Vagina (tissue), 2 donors: ENCODE data around the gene SLC16A2. TPM values are rescaled to one million over a fixed set of nuclear protein-coding genes. Genes with fewer than 3 reads are reported as not detected.

ENCODE experiments used
- DNase-seq, 2 donors: peaks; one replicate each; pipeline ENCODE4 v3.0.0-alpha.2; 2017; ENCODE audit errors: extremely low spot score in 2 of 2
- H3K27ac ChIP-seq: fragments of 200-600 bp; sonication (generic); one replicate; pipeline ENCODE4 v1.5.1; 2019
- H3K27me3 ChIP-seq: fragments of 200-600 bp; sonication (generic); one replicate; pipeline ENCODE4 v1.5.1; 2019
- H3K36me3 ChIP-seq, 2 donors: fragments of 200-600 bp; sonication (generic); one replicate each; pipeline ENCODE4 v1.5.1; 2017 to 2019
- H3K4me1 ChIP-seq: fragments of 200-600 bp; sonication (generic); one replicate; pipeline ENCODE4 v1.5.1; 2019
- H3K4me3 ChIP-seq, 2 donors: fragments of 200-600 bp; sonication (generic); 1 replicate in 1 of 2; 2 replicates in 1 of 2; pipeline ENCODE4 v1.5.1; 2016 to 2019
- H3K9me3 ChIP-seq: fragments of 200-600 bp; sonication (generic); one replicate; pipeline ENCODE4 v1.5.1; 2019
- POLR2A ChIP-seq, 2 donors: fragments of 450-650 bp; IDR thresholded peaks; one replicate each; pipeline ENCODE4 v1.6.1; 2017; ENCODE audit warnings: antibody characterized with exemption in 2 of 2, mild to moderate bottlenecking in 2 of 2, moderate library complexity in 2 of 2
- POLR2AphosphoS5 ChIP-seq, 2 donors: sonication (generic); formaldehyde crosslinking; IDR thresholded peaks; one replicate each; pipeline ENCODE4 v1.9.0; 2017; ENCODE audit warnings: antibody characterized with exemption in 2 of 2, mild to moderate bottlenecking in 2 of 2, low read depth in 1 of 2; ENCODE audit not compliant: insufficient read depth in 1 of 2
- intact Hi-C: fragments of 100-400 bp; cut with DNase I; formaldehyde crosslinking; loops from one replicate; pipeline ENCODE4 v1.15.1; 2023
- total RNA-seq: library from RNA; depleted of rRNA; stranded (reverse); fragments of >200 nt; gene quantifications from one replicate; pipeline ENCODE4 v1.2.3, GENCODE V29; 2016
- TF ChIP-seq, protein P1 (sequence below), 3 experiments: fragments of 450-650 bp in 2 of 3; fragments of 200-600 bp in 1 of 3; sonication (generic) in 1 of 3; IDR thresholded peaks; one replicate each; pipeline ENCODE4 v1.5.1; 2017 to 2019; ENCODE audit warnings: antibody characterized with exemption in 3 of 3, mild to moderate bottlenecking in 2 of 3, moderate library complexity in 2 of 3

The SLC16A2 gene
- total RNA-seq, 1 donor from 2014 or later: 6.9 TPM

GRCh38 chrX:74546984-74547383 is 125.7 kb downstream of the SLC16A2 start:
- DNase-seq: peak in 1 of 2 donors; percentile 82
- H3K27me3 ChIP-seq: no peaks in the 10 kb centered on the region
- H3K4me1 ChIP-seq: no peaks in the 10 kb centered on the region
- H3K36me3 ChIP-seq: no peaks in the 10 kb centered on the region
- no peak for TF ChIP-seq POLR2A (IDR thresholded peaks at IDR 0.05)
- TF ChIP-seq, protein P1, sequence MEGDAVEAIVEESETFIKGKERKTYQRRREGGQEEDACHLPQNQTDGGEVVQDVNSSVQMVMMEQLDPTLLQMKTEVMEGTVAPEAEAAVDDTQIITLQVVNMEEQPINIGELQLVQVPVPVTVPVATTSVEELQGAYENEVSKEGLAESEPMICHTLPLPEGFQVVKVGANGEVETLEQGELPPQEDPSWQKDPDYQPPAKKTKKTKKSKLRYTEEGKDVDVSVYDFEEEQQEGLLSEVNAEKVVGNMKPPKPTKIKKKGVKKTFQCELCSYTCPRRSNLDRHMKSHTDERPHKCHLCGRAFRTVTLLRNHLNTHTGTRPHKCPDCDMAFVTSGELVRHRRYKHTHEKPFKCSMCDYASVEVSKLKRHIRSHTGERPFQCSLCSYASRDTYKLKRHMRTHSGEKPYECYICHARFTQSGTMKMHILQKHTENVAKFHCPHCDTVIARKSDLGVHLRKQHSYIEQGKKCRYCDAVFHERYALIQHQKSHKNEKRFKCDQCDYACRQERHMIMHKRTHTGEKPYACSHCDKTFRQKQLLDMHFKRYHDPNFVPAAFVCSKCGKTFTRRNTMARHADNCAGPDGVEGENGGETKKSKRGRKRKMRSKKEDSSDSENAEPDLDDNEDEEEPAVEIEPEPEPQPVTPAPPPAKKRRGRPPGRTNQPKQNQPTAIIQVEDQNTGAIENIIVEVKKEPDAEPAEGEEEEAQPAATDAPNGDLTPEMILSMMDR (IDR thresholded peaks at IDR 0.05): no peak
- TF ChIP-seq POLR2AphosphoS5 (IDR thresholded peaks at IDR 0.05; ENCODE audit: insufficient read depth in 1 of 2, low read depth in 1 of 2): no peak
- H3K4me3 ChIP-seq: no peak overlapping the region
- no peaks in the 10 kb centered on the region for H3K9me3 ChIP-seq
- no peak overlapping the region for H3K27ac ChIP-seq
- intact Hi-C loops: no loop called here

- DNase-seq: peak in 1 of 2 donors; percentile 94
- Histone ChIP-seq H3K27me3 (no peaks in the 10 kb centered on the region), H3K27ac (no peak overlapping the region), H3K36me3 (no peaks in the 10 kb centered on the region), H3K9me3 (no peaks in the 10 kb centered on the region), H3K4me3 (peak overlapping the region in 1 of 2 donors; percentile 18), H3K4me1 (no peaks in the 10 kb centered on the region)
- TF ChIP-seq POLR2A (IDR thresholded peaks at IDR 0.05) (no peak), POLR2AphosphoS5 (IDR thresholded peaks at IDR 0.05; ENCODE audit: insufficient read depth in 1 of 2, low read depth in 1 of 2) (peak in 1 of 2 donors; percentile 14)
- TF ChIP-seq, protein P1 (IDR thresholded peaks at IDR 0.05): peak; percentile 93 to 100 (median 99)
- intact Hi-C loops: no loop called here
These were observed 129.1 kb downstream of the SLC16A2 start for GRCh38 chrX:74550295-74550802.

DNA sequence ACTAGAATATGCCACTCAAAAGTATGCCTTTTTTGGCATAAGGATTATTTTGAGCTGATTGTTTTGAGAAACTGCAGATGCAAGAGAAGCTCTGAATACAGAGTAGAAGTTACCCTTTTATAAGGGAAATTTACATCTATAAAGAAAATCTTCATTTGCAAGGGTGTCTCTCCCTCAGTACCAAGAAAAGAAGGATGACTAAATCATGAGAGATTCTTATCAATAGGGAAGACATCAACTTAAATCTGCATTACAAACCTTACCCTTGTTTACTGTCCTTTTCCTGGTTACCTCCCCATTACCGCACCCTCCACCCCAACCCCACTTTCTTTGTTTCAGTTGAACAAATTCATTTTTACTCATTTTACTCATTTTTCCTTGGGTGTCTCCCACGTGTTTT is 130.6 kb downstream of the SLC16A2 start:
- Histone ChIP-seq H3K9me3 (no peaks in the 10 kb centered on the region), H3K4me1 (no peaks in the 10 kb centered on the region), H3K4me3 (no peak overlapping the region), H3K36me3 (no peaks in the 10 kb centered on the region), H3K27me3 (no peaks in the 10 kb centered on the region), H3K27ac (no peak overlapping the region)
- TF ChIP-seq, protein P1 (IDR thresholded peaks at IDR 0.05): no peak
- TF ChIP-seq POLR2A (IDR thresholded peaks at IDR 0.05): no peak
- no peak for TF ChIP-seq POLR2AphosphoS5 (IDR thresholded peaks at IDR 0.05; ENCODE audit: insufficient read depth in 1 of 2, low read depth in 1 of 2)
- intact Hi-C loops: no loop called here
- DNase-seq: no peak

DNA sequence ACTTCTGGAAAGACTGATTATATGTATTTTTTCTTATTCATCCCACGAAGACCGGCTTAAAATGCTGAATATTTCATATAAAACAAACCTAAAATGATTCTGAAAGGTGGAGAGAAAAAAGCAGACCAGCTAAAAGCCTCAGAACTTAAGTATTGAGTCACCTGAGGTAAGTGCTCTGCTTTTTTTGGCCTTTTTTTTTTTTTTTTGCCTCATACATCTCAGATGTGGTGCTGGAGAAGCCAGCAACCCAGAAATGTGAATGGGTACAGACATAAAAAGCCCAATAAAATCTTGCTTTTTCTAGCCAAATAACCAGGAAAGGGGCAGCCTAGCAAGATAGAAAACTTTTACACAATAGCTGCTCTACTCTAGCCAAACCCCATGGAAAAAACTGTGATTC is 136.1 kb downstream of the SLC16A2 start:
- no peaks in the 10 kb centered on the region for H3K4me1 ChIP-seq
- H3K27me3 ChIP-seq: no peaks in the 10 kb centered on the region
- no peak overlapping the region for H3K4me3 ChIP-seq
- no peaks in the 10 kb centered on the region for H3K9me3 ChIP-seq
- H3K27ac ChIP-seq: no peak overlapping the region
- H3K36me3 ChIP-seq: no peaks in the 10 kb centered on the region
- TF ChIP-seq, protein P1 (IDR thresholded peaks at IDR 0.05): no peak
- TF ChIP-seq POLR2AphosphoS5 (IDR thresholded peaks at IDR 0.05; ENCODE audit: insufficient read depth in 1 of 2, low read depth in 1 of 2) (no peak), POLR2A (IDR thresholded peaks at IDR 0.05) (no peak)
- no peak for DNase-seq
- intact Hi-C loops: no loop called here

DNA sequence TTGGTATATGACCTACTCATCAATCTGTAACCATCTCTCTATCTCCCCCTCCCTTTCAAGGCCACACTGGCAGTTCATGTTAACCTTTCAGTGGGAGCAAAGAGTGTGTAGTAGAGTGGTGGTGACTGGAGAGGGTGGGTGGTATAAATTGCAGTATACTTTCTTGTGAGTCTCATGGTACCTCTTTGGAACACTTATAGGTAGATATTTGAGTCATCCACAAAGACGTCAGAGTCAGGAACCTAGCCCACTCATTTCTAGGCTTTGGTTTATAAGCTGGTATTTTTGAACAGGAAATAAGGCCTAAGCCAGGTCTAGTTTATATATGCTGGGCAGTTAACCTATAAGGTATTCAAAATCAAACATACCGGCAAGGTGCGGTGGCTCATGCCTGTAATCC is 156.8 kb downstream of the SLC16A2 start:
- Histone ChIP-seq H3K36me3 (no peaks in the 10 kb centered on the region), H3K9me3 (no peaks in the 10 kb centered on the region), H3K27ac (no peak overlapping the region), H3K4me3 (no peak overlapping the region), H3K27me3 (no peaks in the 10 kb centered on the region), H3K4me1 (no peaks in the 10 kb centered on the region)
- intact Hi-C loops: no loop called here
- TF ChIP-seq, protein P1 (IDR thresholded peaks at IDR 0.05): no peak
- TF ChIP-seq POLR2AphosphoS5 (IDR thresholded peaks at IDR 0.05; ENCODE audit: insufficient read depth in 1 of 2, low read depth in 1 of 2) (no peak), POLR2A (IDR thresholded peaks at IDR 0.05) (no peak)
- DNase-seq: no peak
